Fibroblast of skin of scalp (primary cell): ENCODE measurements around the gene FAM153A.
"Not testable (repeated sequence)": the region's sequence is repeated elsewhere in the genome, so short reads cannot be mapped to it uniquely, and the experiment has no call there.

Source experiments
- DNase-seq: peaks from one replicate; pipeline ENCODE4 v3.0.0-alpha.2; 2013

The FAM153A gene

DNA sequence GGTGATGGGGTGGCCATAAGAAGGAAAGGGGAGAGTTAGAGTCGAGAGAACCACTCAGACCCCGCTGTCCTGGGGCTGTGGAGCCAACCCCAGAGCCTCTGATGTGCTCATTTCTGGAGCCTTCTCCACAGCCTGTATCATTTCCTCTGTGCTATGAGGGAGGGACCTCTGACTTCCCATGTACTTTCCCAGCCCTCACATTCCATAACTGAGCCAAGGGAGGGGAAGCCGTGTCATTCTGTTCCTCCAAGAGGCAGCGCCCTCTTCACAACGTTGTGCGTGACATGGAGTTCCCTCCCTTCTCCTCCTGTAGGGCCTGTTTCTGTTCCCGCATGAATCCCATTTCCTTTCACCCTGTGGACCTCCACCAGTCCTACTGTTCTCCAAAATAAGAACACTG, 57.8 kb downstream of the FAM153A start:
- DNase-seq, result not testable (repeated sequence)

DNA sequence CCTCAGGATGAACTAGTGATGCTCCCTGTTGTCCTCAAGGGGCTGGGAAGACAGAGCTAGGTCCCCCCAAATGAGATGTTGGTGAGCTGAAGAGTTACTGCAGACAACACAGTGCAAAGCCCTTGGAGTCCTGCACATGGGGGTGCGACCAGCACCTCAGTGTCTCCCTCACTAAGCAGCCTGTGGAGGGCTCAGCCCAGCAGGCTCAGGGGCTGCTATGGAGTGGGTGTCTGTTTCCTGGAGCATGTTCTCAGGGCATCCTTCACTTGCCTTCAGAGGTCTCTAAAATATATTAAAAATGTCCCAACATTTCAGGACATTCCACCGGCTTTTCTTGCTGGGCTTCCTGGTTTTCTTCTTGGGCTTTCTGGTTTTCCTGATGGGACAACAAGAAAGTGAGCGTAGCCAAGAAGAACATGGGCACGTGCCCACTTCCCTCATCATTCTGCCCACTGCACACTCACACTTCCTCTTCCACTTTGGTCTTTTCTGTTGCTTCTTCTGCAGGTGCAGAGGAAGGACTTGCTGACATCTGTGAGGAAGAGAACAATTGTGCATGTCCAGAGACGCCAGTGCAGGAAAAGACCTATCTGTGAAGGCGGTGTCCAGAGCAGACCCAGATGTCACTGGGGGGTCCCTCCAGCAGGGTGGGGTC, 58.7 kb downstream of the FAM153A start:
- DNase-seq, result not testable (repeated sequence)

DNA sequence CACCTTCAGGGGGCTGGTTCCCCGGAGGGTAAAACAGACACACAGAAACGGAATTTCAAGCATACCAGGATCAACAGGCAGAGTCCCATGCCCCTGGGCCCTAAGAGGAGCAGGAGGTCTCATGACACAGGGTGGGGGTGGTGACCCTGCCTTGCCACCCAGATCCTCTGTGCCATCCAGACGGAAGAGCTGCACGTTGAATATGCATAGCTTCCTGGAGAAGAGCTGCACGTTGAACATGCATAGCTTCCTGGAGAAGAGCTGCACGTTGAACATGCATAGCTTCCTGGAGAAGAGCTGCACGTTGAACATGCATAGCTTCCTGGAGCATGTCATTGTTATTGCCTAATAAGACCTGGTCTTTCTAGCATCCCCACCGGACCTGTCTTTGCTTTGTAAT, 59.9 kb downstream of the FAM153A start:
- not testable (repeated sequence) for DNase-seq

DNA sequence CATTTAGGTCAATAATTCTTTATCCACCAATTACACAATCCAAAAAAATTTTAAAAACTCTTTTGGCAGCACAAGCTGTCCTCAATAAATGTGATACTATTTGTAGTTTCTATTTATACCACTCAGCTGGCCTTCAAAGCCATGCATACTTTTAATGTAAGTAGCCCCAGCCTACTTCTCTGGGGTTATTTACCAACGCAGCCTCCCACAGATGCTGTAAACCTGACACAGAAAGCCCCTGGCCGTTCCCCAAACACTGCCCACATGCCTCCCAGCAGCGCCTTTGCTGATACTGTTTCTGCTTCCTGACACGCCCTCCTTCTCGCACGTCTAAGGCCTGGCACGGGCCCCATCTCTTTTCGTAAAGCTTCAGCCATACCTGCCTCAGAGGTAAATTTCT, 62.7 kb downstream of the FAM153A start:
- not testable (repeated sequence) for DNase-seq

DNA sequence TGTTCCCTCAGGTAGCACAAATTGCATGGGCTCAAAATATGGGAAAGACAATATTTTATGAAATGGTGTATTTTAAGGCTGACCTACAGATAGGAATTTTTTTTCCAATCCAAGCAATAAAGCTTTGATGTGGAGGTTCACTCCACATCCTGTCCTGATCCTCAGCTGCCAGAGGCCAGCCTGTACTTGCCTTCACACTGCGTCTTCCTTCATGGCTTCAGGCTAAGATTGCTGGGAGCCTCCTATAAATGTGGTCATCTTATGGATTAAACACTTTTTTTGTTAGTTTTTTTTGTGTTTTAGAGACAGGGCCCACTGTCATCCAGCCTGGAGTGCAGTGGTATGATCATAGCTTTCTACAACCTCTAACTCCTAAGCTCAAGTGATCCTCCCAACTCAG, 67.3 kb downstream of the FAM153A start:
- not testable (repeated sequence) for DNase-seq

DNA sequence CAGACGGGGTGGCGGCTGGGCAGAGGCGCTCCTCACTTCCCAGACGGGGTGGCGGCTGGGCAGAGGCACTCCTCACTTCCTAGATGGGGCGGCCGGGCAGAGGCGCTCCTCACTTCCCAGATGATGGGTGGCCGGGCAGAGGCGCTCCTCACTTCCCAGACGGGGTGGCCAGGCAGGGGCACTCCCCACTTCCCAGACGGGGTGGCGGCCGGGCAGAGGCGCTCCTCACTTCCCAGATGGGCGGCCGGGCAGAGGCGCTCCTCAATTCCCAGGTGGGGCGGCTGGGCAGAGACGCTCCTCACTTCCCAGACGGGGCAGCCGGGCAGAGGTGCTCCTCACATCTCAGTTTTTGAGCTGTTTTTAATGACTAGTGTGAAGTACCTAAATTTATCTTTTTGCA, 86.6 kb downstream of the FAM153A start:
- DNase-seq, result not testable (repeated sequence)

DNA sequence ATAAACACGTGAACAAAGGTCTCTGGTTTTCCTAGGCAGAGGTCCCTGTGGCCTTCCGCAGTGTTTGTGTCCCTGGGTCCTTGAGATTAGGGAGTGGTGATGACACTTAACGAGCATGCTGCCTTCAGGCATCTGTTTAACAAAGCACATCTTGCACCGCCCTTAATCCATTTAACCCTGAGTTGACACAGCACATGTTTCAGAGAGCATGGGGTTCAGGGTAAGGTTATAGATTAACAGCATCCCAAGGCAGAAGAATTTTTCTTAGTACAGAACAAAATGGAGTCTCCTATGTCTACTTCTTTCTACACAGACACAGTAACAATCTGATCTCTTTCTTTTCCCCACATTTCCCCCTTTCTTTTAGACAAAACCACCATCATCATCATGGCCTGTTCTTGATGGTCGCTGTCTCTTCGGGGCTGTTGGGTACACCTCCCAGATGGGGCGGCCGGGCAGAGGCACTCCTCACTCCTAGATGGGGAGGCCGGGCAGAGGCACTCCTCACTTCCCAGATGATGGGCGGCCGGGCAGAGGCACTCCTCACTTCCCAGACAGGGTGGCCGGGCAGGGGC, 87.3 kb downstream of the FAM153A start:
- DNase-seq, result not testable (repeated sequence)

DNA sequence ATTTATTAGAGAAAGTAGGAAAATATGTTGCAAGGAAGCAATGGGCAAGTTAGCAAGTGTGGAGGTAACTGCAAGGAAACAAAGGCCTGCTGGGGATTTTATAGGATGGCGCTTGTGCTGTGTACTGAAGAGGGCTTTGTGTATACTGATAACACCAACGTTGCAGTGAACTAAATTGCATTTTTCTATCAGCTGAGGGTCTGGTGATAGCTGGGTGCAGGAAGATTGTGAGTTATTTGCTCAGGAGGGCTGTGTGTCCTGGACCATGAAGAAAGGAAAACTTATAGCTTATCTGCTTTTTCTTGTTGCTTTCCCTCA, 88.2 kb downstream of the FAM153A start:
- not testable (repeated sequence) for DNase-seq

DNA sequence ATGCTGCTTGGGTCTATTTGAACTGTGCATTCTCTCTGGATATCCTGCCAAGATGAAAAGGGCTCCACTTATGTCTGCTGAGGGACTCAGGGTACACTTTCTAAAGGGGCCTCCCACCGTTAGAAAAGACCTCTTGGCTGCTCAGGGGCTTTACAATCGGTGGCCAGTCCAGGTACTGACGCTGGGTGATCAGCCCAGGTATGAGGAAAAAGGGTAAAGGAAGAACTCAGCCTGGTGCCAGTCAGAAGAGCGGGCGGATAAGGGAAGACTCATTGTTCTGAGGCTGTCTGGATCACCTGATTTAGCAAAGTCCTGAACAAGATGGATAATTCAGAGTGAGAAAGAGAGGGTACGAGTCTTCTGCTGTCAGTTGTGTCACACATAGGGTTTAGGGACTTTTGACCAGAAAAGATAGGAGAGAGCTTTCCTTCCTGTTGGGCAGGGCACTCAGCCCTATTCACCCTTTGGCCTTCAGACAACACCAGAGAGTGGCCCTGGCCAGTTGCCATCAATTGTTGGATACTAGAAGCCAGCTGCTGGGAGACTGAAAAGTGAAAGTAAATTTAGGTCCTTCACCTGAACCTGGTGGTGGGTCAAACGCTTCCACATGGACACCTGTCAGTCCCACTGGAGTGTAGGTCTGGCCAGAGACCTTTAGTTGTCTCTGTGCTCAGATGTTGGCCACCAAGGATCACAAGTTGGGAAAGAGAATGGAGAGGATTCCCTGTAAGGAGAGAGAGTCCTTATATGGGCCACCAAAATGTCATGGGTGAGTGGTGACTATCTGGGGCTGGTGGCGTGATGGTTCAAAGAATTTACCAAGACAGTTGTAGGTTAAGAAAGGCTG, 88.8 kb downstream of the FAM153A start:
- not testable (repeated sequence) for DNase-seq

DNA sequence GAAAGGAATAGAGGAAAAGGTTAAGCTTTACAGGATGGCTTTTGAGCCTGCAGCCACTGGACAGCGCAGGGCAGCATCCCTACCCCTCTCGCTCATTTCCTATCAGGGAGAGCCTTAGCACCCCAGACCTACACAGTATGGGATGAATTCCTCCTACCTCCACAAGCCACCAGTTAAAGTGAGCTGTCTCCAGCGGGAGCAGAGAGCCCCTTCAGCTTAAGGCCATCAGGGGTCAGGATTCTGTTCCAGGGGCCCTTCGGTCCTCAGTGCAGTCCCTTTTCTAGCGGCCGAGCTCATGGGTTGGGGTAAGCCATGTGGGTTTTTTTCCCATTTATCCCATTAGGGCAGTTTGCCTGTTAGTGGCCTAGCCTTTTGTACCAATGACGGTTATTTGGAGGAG, 89.7 kb downstream of the FAM153A start:
- not testable (repeated sequence) for DNase-seq

DNA sequence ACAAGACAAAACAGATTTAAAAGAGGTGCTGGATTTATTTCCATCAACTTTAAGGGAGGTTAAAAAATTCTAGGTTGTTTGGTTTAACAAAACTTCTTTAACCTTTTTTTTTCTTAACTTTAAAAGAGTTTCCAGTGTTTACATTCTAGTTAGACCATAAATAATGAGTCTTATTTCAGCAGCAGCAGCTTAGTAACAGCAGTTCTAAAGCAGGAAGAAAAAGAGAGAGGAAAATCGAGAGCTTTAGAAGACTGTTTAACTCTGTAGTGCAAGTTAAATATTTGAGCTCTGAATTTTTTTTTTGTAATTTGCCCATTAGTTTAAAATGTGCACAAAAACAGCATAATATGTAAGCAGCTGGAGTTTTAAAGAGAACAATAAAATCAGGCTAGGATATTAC, 90.2 kb downstream of the FAM153A start:
- DNase-seq, result not testable (repeated sequence)

DNA sequence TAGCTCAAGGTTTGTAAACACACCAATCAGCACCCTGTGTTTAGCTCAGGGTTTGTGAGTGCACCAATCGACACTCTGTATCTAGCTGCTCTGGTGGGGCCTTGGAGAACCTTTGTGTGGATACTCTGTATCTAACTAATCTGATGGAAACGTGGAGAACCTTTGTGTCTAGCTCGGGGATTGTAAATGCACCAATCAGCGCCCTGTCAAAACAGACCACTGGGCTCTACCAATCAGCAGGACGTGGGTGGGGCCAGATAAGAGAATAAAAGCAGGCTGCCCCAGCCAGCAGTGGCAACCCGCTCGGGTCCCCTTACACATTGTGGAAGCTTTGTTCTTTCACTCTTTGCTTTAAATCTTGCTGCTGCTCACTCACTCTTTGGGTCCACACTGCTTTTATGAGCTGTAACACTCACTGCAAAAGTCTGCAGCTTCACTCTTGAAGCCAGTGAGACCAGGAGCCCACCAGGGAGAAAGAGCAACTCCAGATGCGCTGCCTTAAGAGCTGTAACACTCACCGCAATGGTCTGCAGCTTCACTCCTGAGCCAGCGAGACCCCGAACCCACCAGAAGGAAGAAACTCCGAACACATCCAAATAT, 93.6 kb downstream of the FAM153A start:
- not testable (repeated sequence) for DNase-seq

DNA sequence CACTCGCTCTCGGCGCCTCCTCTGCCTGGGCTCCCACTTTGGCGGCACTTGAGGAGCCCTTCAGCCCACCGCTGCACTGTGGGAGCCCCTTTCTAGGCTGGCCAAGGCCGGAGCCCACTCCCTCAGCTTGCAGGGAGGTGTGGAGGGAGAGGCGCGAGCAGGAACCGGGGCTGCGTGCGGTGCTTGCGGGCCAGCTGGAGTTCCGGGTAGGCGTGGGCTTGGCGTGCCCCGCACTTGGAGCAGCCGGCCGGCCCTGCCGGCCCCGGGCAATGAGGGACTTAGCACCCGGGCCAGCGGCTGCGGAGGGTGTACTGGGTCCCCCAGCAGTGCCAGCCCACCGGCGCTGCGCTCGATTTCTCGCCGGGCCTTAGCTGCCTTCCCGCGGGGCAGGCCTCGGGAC, 94.6 kb downstream of the FAM153A start:
- DNase-seq, result not testable (repeated sequence)

DNA sequence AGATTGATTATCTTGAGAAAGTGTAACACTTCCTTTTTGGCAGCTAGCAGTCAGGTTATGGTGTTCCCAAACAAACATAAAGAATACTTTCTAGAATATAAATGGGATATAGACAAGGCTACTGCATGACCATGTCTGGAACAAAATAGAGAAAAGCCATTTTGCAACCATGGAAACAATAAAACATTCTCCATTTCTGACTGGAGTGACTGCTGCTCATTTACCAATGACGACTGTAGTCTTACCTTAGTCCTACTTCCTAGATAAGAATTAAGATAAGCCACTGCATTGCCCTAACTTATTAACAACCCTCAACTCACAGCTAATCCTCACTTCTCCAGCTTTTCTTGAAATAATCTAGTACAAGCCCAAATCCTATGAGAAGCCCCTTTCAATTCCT, 100.8 kb downstream of the FAM153A start:
- not testable (repeated sequence) for DNase-seq
